ENCODE results near the gene OR10G3. TPM values are rescaled to one million over a fixed set of nuclear protein-coding genes. Genes with fewer than 3 reads are reported as not detected.
A peak's percentile ranks its signal among the peaks of the same experiment; 100 is the strongest.

The OR10G3 gene
- total RNA-seq, 1 donor, result not detected

GRCh38 chr14:21524575-21525490, 55.0 kb downstream of the OR10G3 start:
- no peaks in the 10 kb centered on the region for H3K79me2 ChIP-seq (ENCODE audit: insufficient read depth, low read length)
- TF ChIP-seq CTCF (IDR thresholded peaks at IDR 0.05; ENCODE audit: extremely low read depth, low read depth, low read length), result no peak
- H3K27me3 ChIP-seq (ENCODE audit: insufficient read depth, low read length), result peaks cover 9% of the 10 kb centered on the region
- peaks cover 14% of the 10 kb centered on the region for H3K4me1 ChIP-seq (ENCODE audit: insufficient read depth, low read length)
- H3K27ac ChIP-seq (ENCODE audit: low read depth, low read length), result no peak overlapping the region
- H4K20me1 ChIP-seq (ENCODE audit: insufficient read depth, low read length), result no peaks in the 10 kb centered on the region
- no peak overlapping the region for H2AFZ ChIP-seq (ENCODE audit: low read length)
- H3K36me3 ChIP-seq (ENCODE audit: insufficient read depth, low read length), result no peaks in the 10 kb centered on the region
- peak overlapping the region; percentile 79 for H3K4me2 ChIP-seq (ENCODE audit: insufficient read depth, low read length)
- peak overlapping the region; percentile 76 for H3K4me3 ChIP-seq (ENCODE audit: insufficient read depth, low read length)
- DNase-seq (ENCODE audit: insufficient read length, low spot score, missing footprints), result peak; percentile 43
- no peaks in the 10 kb centered on the region for H3K9me3 ChIP-seq (ENCODE audit: low read depth, low read length)

- Histone ChIP-seq H3K9me3 (ENCODE audit: low read depth, low read length) (no peaks in the 10 kb centered on the region), H3K27me3 (ENCODE audit: insufficient read depth, low read length) (no peaks in the 10 kb centered on the region), H3K4me3 (ENCODE audit: insufficient read depth, low read length) (no peak overlapping the region), H3K4me2 (ENCODE audit: insufficient read depth, low read length) (no peak overlapping the region), H4K20me1 (ENCODE audit: insufficient read depth, low read length) (no peaks in the 10 kb centered on the region), H3K4me1 (ENCODE audit: insufficient read depth, low read length) (peaks cover 14% of the 10 kb centered on the region), H3K79me2 (ENCODE audit: insufficient read depth, low read length) (no peaks in the 10 kb centered on the region), H3K36me3 (ENCODE audit: insufficient read depth, low read length) (no peaks in the 10 kb centered on the region), H3K27ac (ENCODE audit: low read depth, low read length) (no peak overlapping the region), H2AFZ (ENCODE audit: low read length) (no peak overlapping the region)
- peak; percentile 31 for DNase-seq (ENCODE audit: insufficient read length, low spot score, missing footprints)
- no peak for TF ChIP-seq CTCF (IDR thresholded peaks at IDR 0.05; ENCODE audit: extremely low read depth, low read depth, low read length)
Measured at GRCh38 chr14:21523203-21523602, 56.7 kb downstream of the OR10G3 start.

- DNase-seq (ENCODE audit: insufficient read length, low spot score, missing footprints), result peak; percentile 26
- no peak overlapping the region for H3K4me2 ChIP-seq (ENCODE audit: insufficient read depth, low read length)
- no peak for TF ChIP-seq CTCF (IDR thresholded peaks at IDR 0.05; ENCODE audit: extremely low read depth, low read depth, low read length)
- no peak overlapping the region for H3K4me3 ChIP-seq (ENCODE audit: insufficient read depth, low read length)
- H3K27ac ChIP-seq (ENCODE audit: low read depth, low read length), result no peak overlapping the region
- no peaks in the 10 kb centered on the region for H3K36me3 ChIP-seq (ENCODE audit: insufficient read depth, low read length)
- no peak overlapping the region for H2AFZ ChIP-seq (ENCODE audit: low read length)
- no peaks in the 10 kb centered on the region for H3K9me3 ChIP-seq (ENCODE audit: low read depth, low read length)
- no peaks in the 10 kb centered on the region for H3K27me3 ChIP-seq (ENCODE audit: insufficient read depth, low read length)
- peaks cover 9% of the 10 kb centered on the region for H3K4me1 ChIP-seq (ENCODE audit: insufficient read depth, low read length)
- no peaks in the 10 kb centered on the region for H4K20me1 ChIP-seq (ENCODE audit: insufficient read depth, low read length)
- H3K79me2 ChIP-seq (ENCODE audit: insufficient read depth, low read length), result no peaks in the 10 kb centered on the region
Measured at GRCh38 chr14:21521501-21521900, 58.4 kb downstream of the OR10G3 start.

- Histone ChIP-seq H2AFZ (ENCODE audit: low read length) (no peak overlapping the region), H3K4me1 (ENCODE audit: insufficient read depth, low read length) (peaks cover 9% of the 10 kb centered on the region), H3K79me2 (ENCODE audit: insufficient read depth, low read length) (no peaks in the 10 kb centered on the region), H3K27ac (ENCODE audit: low read depth, low read length) (no peak overlapping the region), H3K4me3 (ENCODE audit: insufficient read depth, low read length) (no peak overlapping the region), H4K20me1 (ENCODE audit: insufficient read depth, low read length) (no peaks in the 10 kb centered on the region), H3K9me3 (ENCODE audit: low read depth, low read length) (no peaks in the 10 kb centered on the region), H3K36me3 (ENCODE audit: insufficient read depth, low read length) (no peaks in the 10 kb centered on the region), H3K27me3 (ENCODE audit: insufficient read depth, low read length) (peaks cover 2% of the 10 kb centered on the region), H3K4me2 (ENCODE audit: insufficient read depth, low read length) (no peak overlapping the region)
- DNase-seq (ENCODE audit: insufficient read length, low spot score, missing footprints), result no peak
- no peak for TF ChIP-seq CTCF (IDR thresholded peaks at IDR 0.05; ENCODE audit: extremely low read depth, low read depth, low read length)
Measured at GRCh38 chr14:21520767-21521166, 59.1 kb downstream of the OR10G3 start.
